AG04450 (cell line): ENCODE data around the gene SERINC2. TPM values are rescaled to one million over a fixed set of nuclear protein-coding genes. Genes with fewer than 3 reads are reported as not detected.

Experiments
- CTCF ChIA-PET: fragments of 300-600, 350-600 bp; formaldehyde crosslinking; extraction: SDS; loops from one replicate; lab custom pipeline; 2022; ENCODE audit warnings: antibody characterized with exemption, inconsistent platforms; lab: Charles Lee
- POLR2A ChIA-PET: fragments of 350-600 bp; formaldehyde crosslinking; extraction: SDS; loops from one replicate; lab custom pipeline; 2021; ENCODE audit warnings: antibody characterized with exemption, inconsistent platforms; lab: Yijun Ruan, JAX
- DNase-seq: peaks from one replicate; pipeline ENCODE4 v3.0.0-alpha.2; 2011; ENCODE audit warnings: low read depth, low spot score
- H3K27ac ChIP-seq: one replicate; pipeline ENCODE4 v1.5.1; 2012; ENCODE audit warnings: low read depth, low read length, control low read depth
- H3K27me3 ChIP-seq: one replicate; pipeline ENCODE4 v1.6.0; 2012; ENCODE audit warnings: low read length; ENCODE audit not compliant: control insufficient read depth, insufficient read depth
- H3K4me3 ChIP-seq: 2 replicates; pipeline ENCODE4 v1.5.1; 2011; ENCODE audit warnings: mild to moderate bottlenecking, low read depth, low read length, control low read depth
- H3K9me3 ChIP-seq: 2 replicates; pipeline ENCODE4 v1.5.1; 2012; ENCODE audit warnings: low read length; ENCODE audit not compliant: control insufficient read depth, insufficient read depth
- polyA plus RNA-seq: library from polyadenylated mRNA; depleted of rRNA; stranded (reverse); fragments of >200 nt; gene quantifications from 2 replicates; pipeline ENCODE4 v1.2.3, GENCODE V29; 2011
- TF ChIP-seq, protein P1 (sequence below): IDR thresholded peaks from 2 replicates; pipeline ENCODE4 v1.5.1; 2011; ENCODE audit warnings: low read depth, low read length, control low read depth, inconsistent platforms

SERINC2 gene
- polyA plus RNA-seq, 1 experiment, result 46.0 TPM

DNA sequence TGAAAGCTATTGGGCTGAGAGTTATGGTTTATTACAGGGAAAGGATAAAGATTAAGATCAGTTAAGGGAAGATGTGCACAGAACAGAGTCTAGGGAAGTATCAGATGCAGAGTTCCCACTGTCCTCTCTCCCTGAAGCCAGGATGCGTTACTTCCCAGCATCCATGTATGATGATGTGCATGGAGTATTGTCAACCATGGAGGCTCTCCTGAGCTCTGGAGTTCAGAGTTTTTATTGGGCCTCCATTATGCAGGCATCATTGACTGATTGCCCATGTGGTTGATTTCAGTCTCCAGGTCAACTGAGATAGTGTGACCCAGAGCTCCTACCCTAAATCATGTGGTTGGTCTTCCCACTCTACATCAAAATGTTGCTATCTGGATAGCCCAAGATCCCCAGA is 30.7 kb downstream of the SERINC2 start:
- ChIA-PET POLR2A (no interaction called here), CTCF (interaction anchor here (1.1 kb wide), 1 partner anchor 22 kb away, joined by 8 read pairs; no protein-coding TSS in a partner anchor)
- DNase-seq, result no peak
- no peak overlapping the region for H3K4me3 ChIP-seq
- no peak overlapping the region for H3K27ac ChIP-seq
- peaks cover 13% of the 10 kb centered on the region for H3K27me3 ChIP-seq
- TF ChIP-seq, protein P1, sequence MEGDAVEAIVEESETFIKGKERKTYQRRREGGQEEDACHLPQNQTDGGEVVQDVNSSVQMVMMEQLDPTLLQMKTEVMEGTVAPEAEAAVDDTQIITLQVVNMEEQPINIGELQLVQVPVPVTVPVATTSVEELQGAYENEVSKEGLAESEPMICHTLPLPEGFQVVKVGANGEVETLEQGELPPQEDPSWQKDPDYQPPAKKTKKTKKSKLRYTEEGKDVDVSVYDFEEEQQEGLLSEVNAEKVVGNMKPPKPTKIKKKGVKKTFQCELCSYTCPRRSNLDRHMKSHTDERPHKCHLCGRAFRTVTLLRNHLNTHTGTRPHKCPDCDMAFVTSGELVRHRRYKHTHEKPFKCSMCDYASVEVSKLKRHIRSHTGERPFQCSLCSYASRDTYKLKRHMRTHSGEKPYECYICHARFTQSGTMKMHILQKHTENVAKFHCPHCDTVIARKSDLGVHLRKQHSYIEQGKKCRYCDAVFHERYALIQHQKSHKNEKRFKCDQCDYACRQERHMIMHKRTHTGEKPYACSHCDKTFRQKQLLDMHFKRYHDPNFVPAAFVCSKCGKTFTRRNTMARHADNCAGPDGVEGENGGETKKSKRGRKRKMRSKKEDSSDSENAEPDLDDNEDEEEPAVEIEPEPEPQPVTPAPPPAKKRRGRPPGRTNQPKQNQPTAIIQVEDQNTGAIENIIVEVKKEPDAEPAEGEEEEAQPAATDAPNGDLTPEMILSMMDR, result no peak
- H3K9me3 ChIP-seq, result peaks cover 3% of the 10 kb centered on the region; the same call in 1 of the 2 replicates

DNA sequence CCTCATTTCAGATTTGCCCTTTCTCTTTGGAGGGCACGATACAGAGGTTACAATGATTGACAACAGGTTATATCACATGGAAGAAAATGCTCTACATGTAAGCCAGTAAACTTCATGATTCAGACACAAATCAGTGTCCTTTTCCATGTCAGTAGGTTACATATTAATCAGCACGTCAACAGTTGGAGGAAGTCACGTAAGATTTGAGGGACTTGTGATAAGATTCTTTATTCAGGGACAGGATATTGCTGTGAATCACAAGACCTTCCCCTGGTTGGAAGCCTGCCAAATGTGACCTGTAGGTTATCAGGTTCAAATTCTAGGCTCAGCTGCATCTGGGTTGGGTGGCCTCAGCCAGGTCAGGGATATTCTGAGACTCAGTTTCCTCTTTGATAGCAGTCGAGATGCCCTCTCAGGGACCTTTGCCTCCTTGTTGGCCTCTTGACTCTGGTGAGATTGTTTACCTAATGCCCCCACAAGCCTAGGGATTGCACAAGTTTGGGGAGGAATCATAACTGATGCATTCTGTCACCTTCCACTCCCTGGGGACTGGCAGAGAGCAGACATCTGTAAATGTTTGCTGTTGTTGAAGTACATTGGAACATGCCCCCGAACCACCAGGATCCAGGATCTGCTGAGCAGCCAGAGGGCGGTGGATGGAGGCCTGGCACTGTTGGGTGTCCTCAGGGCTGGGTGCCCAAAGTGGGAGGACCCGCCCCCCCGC is 31.9 kb downstream of the SERINC2 start:
- CTCF ChIA-PET, result no interaction called here
- DNase-seq, result no peak
- Histone ChIP-seq H3K27me3 (peaks cover 16% of the 10 kb centered on the region), H3K27ac (no peak overlapping the region), H3K4me3 (no peak overlapping the region), H3K9me3 (peaks cover 3% of the 10 kb centered on the region; the same call in 1 of the 2 replicates)
- POLR2A ChIA-PET, result no interaction called here
- TF ChIP-seq, protein P1, result no peak

DNA sequence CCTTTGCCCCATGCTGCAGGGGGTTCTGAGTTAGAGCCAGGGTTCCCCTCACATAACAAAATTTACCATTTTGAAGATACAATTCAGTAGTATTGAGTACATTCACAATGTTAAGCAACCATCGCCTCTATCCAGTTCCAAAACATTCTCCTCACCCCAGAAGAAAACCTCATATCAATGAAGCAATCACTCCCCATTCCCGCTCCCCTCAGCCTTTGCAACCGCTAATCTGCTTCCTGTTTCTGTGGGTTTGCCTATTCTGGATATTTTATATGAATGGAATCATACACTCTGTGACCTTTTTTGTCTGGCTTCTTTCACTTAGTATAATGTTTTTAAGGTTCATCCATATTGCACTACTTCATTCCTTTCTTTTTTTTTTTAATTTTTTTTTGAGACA is 32.9 kb downstream of the SERINC2 start:
- no peak for DNase-seq
- TF ChIP-seq, protein P1, result no peak
- H3K27me3 ChIP-seq, result peaks cover 16% of the 10 kb centered on the region
- CTCF ChIA-PET, result no interaction called here
- H3K27ac ChIP-seq, result no peak overlapping the region
- H3K4me3 ChIP-seq, result no peak overlapping the region
- H3K9me3 ChIP-seq, result peaks cover 3% of the 10 kb centered on the region; the same call in 1 of the 2 replicates
- POLR2A ChIA-PET, result no interaction called here

DNA sequence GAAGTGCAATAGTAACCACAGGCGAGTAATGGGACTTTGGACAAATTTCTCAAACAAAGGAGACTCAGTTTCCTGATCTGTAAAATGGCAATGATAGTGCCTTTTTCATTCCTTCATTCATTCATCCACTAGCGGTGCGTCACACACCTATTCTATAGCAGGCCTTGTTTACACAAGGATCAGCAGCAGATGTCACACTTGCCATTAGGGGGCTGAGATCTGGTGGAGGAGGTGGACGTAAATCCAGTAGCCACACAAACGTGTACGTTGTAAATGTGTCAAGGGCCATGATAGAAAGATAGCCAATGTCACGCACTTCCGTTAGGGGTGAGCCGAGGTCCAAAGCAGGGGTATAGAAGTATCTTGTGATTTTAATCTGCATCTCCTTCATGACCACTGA is 34.2 kb downstream of the SERINC2 start:
- no peak overlapping the region for H3K4me3 ChIP-seq
- TF ChIP-seq, protein P1, result no peak
- H3K27ac ChIP-seq, result no peak overlapping the region
- DNase-seq, result no peak
- H3K27me3 ChIP-seq, result peaks cover 11% of the 10 kb centered on the region
- peaks cover 3% of the 10 kb centered on the region; the same call in 1 of the 2 replicates for H3K9me3 ChIP-seq
- ChIA-PET POLR2A (no interaction called here), CTCF (no interaction called here)

DNA sequence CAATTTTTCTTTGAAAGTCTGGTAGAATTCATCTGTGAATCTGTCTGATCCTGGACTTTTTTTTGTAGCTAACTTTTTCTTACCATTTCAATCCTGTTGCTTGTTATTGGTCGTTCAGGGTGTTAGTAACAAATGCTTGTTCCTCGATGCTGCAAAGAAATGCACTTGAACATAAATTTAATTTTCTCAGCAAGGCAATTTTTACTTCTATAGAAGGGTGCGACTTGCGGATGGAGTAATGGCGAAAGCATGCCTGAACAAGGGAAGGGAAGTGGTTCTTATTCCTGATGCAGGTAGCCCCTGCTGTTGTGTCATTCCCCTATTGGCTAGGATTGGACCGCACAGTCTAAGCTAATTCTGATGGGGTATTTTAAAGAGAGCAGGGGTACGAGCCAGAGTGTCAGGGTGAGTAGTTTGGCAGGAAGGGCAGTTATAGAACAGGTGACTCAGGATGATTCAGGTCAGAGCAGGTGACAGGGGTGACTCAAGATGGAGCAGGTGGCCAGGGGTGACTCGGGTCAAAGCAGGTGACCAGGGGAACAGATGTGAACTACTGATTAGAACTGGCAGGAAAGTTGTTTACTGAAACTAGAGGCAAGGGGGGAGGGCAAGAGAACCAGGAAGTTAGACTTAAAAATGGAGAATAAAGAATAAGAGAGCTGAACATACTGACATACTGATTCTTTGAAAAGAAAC is 40.5 kb downstream of the SERINC2 start:
- H3K27me3 ChIP-seq, result peaks cover 6% of the 10 kb centered on the region
- no peak overlapping the region for H3K4me3 ChIP-seq
- TF ChIP-seq, protein P1, result no peak
- DNase-seq, result no peak
- H3K27ac ChIP-seq, result no peak overlapping the region
- peaks cover 8% of the 10 kb centered on the region; the same call in 1 of the 2 replicates for H3K9me3 ChIP-seq
- ChIA-PET CTCF (interaction anchor here (0.6 kb wide), 1 partner anchor 139 kb away, joined by 3 read pairs; no protein-coding TSS in a partner anchor), POLR2A (no interaction called here)
